C4-2B (cell line): ENCODE results near the gene CYB561D2.

Source experiments
- ZFX ChIP-seq: fragments of 450-650 bp; IDR thresholded peaks from 2 replicates; pipeline ENCODE4 v1.6.1; 2017
- TF ChIP-seq, protein P1 (sequence below): fragments of 450-650 bp; conservative IDR thresholded peaks from 2 replicates; pipeline ENCODE4 v1.5.1; 2017; ENCODE audit warnings: mild to moderate bottlenecking

DNA sequence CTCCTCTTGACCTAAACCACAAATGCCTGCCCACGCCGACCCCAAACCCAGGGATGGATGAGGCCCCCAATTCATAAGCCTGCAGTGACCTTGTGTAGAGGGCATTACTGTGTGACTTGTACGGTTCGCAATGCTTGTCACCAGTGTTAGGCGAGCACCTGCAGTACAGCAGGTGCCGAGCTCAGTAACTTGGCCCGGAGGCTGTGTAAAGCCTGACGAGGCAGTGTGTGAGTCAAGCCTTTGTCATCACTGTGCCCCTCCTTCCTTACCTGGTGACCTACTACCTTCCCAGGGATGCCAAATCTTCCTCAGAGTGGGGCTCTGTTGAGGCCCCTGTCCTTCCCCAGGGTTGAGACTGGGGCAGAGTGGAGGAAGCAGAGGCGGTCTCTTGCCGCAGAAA, 45.8 kb downstream of the CYB561D2 start:
- TF ChIP-seq, protein P1, sequence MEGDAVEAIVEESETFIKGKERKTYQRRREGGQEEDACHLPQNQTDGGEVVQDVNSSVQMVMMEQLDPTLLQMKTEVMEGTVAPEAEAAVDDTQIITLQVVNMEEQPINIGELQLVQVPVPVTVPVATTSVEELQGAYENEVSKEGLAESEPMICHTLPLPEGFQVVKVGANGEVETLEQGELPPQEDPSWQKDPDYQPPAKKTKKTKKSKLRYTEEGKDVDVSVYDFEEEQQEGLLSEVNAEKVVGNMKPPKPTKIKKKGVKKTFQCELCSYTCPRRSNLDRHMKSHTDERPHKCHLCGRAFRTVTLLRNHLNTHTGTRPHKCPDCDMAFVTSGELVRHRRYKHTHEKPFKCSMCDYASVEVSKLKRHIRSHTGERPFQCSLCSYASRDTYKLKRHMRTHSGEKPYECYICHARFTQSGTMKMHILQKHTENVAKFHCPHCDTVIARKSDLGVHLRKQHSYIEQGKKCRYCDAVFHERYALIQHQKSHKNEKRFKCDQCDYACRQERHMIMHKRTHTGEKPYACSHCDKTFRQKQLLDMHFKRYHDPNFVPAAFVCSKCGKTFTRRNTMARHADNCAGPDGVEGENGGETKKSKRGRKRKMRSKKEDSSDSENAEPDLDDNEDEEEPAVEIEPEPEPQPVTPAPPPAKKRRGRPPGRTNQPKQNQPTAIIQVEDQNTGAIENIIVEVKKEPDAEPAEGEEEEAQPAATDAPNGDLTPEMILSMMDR, result no peak
- no peak for TF ChIP-seq ZFX
